RWPE1 (cell line): ENCODE results near the gene BRCA2.
A peak's percentile ranks its signal among the peaks of the same experiment; 100 is the strongest.

Source experiments
- CTCF ChIA-PET: fragments of 350-600 bp; sonication (Branson Sonifier 250); formaldehyde crosslinking; extraction: SDS; loops from one replicate; lab custom pipeline; 2021; lab: Yijun Ruan, JAX
- POLR2A ChIA-PET: fragments of 400-600 bp; formaldehyde crosslinking; extraction: SDS; loops from one replicate; lab custom pipeline; 2020; ENCODE audit warnings: antibody characterized with exemption; ENCODE audit not compliant: low non-redundant PET; lab: Yijun Ruan, JAX
- DNase-seq: peaks from one replicate; pipeline ENCODE4 v3.0.0; 2012; ENCODE audit warnings: low spot score
- H3K27ac ChIP-seq: fragments of 450-650 bp; 2 replicates; pipeline ENCODE4 v1.5.1; 2017
- CTCF ChIP-seq: fragments of 450-650 bp; conservative IDR thresholded peaks from 2 replicates; pipeline ENCODE4 v1.5.1; 2017; ENCODE audit warnings: low read depth, mild to moderate bottlenecking

The BRCA2 gene

DNA sequence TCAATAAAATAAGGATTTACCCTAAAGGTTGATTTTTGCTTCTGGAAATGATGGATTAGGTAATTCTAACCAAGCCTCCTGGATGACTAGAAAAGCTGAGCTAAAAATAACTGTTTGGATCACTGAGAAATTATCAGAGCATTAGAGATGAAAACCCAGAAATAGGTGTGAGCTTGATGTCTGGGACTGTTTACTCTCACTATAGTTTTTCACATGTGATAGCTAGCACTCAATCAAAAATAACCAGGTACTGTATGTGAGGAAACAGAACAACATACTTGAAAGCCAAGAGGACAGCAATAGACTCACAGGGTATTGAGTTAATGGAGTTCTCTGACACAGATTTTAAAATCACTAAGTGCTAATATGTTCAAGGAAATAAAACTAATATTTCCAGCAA, 9.7 kb upstream of the BRCA2 start:
- ChIA-PET POLR2A (no interaction called here), CTCF (no interaction called here)
- DNase-seq: no peak
- H3K27ac ChIP-seq: no peak overlapping the region
- TF ChIP-seq CTCF: no peak

GRCh38 chr13:32309312-32310133, 5.8 kb upstream of the BRCA2 start:
- ChIA-PET CTCF (interaction anchor here (0.7 kb wide), 1 partner anchor 645 kb away, joined by 4 read pairs; no protein-coding TSS in a partner anchor), POLR2A (no interaction called here)
- DNase-seq: no peak
- H3K27ac ChIP-seq: no peak overlapping the region
- no peak for TF ChIP-seq CTCF

DNA sequence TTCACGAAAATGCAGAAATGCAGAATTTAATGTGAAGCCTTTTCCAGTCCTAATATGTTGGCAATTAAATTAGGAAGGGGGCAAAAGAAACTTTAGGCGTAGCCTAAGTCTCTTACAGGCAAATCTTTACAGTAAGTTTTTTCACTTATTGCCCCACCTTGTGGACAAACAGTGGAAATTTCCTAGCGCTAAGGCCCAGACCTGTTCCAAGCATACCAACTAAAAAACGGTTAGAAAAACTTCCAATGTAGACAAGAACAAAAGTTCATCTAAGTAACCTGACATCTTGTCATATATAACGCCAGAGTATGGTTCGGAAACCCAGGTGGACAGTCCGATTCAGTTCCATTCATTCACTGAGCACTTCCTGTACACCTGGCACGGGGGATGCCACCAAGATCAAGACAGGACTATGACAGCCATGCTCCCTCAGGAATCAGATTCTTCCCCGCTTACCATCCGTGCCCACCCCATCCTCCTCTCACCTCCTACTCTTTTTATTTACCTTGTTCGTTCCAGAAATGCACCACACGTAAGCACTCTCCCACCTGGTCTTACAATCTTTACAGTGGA, 5.1 kb upstream of the BRCA2 start:
- peak; percentile 65 for TF ChIP-seq CTCF
- no peak overlapping the region for H3K27ac ChIP-seq
- ChIA-PET POLR2A (no interaction called here), CTCF (no interaction called here)
- peak; percentile 23 for DNase-seq

DNA sequence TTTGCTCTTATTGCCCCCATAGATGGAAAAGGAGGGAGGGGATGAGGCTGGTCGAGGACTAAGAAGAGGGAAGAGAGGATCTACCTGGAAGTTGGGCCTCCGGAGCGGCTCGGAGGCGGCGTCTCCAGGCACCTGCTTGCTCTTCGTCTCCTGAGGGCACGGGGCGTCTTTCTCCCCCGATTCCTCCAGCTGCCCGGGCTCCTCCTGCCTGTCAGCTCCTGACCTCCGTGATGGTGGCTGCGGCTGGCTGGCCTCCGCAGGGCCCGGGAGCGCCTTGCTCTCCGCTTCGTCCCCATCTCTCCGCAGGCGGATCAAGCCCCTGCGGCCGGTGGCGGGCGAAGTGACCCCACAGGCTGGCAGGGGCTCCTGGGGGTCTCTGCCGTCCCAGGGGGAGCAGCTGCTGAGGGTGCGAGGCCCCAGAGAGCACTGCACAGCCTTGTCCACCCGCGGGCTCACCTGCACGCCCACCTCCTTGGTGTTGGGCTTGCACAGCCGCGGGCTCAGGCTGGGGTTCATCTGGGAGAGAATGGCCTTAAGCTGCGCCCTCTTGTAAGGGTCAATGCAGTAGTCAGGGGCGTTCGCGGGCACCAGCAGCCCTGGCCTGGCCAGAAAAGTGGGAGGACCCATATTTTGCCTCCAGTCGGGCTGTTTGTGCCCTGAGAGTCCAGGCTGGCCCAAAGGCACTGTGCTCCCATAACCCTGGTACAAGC, 4.0 kb upstream of the BRCA2 start:
- no peak overlapping the region for H3K27ac ChIP-seq
- DNase-seq: no peak
- POLR2A ChIA-PET: no interaction called here
- no peak for TF ChIP-seq CTCF
- CTCF ChIA-PET: interaction anchor here (0.5 to 0.6 kb wide), 2 partner anchors 18 to 401 kb away, joined by 3 read pairs; no protein-coding TSS in a partner anchor

- CTCF ChIA-PET: interaction anchor here (1.2 kb wide), 1 partner anchor 405 kb away, joined by 4 read pairs; no protein-coding TSS in a partner anchor
- no peak for TF ChIP-seq CTCF
- H3K27ac ChIP-seq: peak overlapping the region; percentile 93
- peak; percentile 24 for DNase-seq
- POLR2A ChIA-PET: interaction anchor here (0.5 kb wide), 1 partner anchor 305 kb away, joined by 3 read pairs; no protein-coding TSS in a partner anchor
Measured at GRCh38 chr13:32314271-32315237, 754 bp upstream of the BRCA2 start.
